NCI-H748 (cell line): Measurements from ENCODE around the gene ANKRD45.
"Not testable (repeated sequence)": the region's sequence is repeated elsewhere in the genome, so short reads cannot be mapped to it uniquely, and the experiment has no call there.

Experiments
- DNase-seq: peaks from one replicate; lab custom pipeline; 2025; ENCODE audit not compliant: unreplicated experiment; lab: John Stamatoyannopoulos, UW

The ANKRD45 gene

GRCh38 chr1:173573596-173573995 lies 96.1 kb downstream of the ANKRD45 start:
- DNase-seq: no peak

DNA sequence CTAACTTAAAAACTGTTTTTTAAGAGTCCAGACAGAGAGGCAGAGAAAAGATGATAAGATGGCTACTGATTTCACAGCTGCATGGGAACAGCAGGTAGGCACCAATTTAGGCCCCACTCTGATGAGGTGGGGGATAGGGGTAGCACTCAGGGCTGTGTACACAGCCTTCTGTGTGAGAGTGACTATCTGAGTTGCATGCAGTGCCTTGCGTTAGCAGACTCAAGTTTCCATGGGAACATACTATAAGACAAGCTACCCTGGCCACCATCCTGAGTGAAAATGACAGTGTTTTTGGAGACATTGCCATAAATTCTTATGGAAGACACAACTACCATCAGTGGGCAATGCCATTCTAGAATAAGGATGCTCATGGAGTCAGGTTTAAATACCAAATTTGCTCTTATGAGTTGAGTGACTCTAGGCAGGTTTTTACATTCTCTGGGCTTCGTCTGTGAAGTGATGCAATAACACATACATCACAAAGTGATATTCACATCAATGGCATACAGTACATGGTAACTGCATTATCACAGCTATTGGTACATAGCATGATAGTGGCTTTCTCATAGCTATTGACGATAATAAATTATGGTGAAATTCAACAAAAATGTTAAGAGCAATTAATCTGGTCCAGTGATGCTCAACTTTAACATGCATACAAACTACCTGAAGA lies 97.3 kb downstream of the ANKRD45 start:
- no peak for DNase-seq

- DNase-seq: no peak
Observed at GRCh38 chr1:173570370-173571007, 99.2 kb downstream of the ANKRD45 start.

DNA sequence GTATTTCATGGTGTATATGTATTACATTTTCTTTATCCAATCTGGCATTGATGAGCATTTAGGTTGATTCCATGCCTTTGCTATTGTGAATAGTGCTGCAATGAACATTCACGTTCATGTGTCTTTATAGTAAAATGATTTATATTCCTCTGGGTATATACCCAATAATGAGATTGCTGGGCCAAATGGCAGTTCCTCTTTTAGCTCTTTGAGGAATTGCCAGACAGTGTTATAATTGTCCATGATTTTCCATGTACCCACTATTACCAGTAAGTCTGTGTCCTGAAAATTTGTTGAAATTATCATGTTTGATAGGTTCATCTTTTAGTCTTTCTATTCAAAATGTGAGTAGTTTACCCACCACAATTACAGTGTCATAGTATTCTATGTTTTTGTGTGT lies 101.2 kb downstream of the ANKRD45 start:
- no peak for DNase-seq

DNA sequence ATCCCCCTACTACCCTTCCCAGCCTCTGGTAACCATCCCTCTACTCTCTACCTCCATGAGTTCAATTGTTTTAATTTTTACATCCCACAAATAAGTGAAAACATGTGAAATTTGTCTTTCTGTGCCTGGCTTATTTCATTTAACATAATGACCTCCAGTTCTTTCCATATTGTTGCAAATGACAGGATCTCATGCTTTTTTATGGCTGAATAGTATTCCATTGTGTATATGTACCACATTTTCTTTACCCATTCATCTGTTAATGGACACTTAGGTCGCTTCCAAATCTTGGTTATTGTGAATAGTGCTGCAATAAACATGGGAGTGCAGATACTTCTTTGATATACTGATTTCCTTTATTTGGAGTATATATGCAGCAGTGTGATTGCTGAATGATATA lies 105.8 kb downstream of the ANKRD45 start:
- not testable (repeated sequence) for DNase-seq

DNA sequence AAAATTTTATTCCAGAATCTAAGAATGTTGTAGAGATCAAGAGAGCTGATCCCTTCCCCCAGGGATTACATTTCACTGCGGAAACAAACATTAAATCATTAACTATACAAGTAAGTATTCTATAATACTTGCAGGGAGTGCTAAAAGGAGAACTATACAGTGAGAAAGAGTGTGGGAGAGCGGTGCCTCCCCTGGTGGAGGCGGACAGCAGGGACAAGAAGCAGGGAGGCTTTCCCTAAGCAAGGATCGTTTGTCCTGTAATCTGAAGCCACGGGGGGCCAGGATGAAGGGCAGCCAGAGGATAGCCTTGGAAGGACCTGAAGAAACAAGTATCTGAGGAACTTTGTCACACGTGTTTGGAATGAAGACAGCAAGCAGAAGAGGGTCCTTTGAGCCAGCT lies 106.8 kb downstream of the ANKRD45 start:
- DNase-seq: no peak

DNA sequence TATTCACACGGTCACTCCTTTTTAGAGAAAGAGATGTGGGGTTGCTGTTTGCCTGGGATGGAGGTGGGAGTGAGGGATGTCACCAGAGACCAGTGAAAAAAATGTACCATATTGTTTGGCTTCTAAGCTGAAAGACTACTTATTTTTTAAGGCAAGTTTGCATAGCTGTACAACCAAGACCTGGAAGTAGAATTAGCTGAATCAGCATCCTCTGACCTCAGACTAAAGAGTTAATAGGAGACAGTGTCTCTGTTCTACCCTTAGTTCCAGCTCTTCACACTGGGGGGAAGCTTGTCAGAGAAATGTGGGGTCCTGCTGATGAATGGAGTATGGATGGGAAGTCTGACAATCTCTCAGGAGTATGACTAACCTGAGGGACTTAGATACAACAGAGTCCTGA lies 108.4 kb downstream of the ANKRD45 start:
- DNase-seq: no peak

- DNase-seq: no peak
Observed at GRCh38 chr1:173560285-173560880, 109.3 kb downstream of the ANKRD45 start.
